HCT116 (cell line): ENCODE results near the gene BOC. TPM values are rescaled to one million over a fixed set of nuclear protein-coding genes. Genes with fewer than 3 reads are reported as not detected.

Experiments used
- ATAC-seq: fragments of 200-7000 bp; cut with Tn5 transposase; 2 replicates; pipeline ENCODE4 v1.9.1; 2020; ENCODE audit warnings: mild to moderate bottlenecking, moderate library complexity
- BruUV-seq: library from RNA; stranded (reverse); fragments of 400-500 nt; replicated peaks from 2 replicates; lab custom pipeline; 2021; lab: Mats Ljungman, UMichigan
- CTCF ChIA-PET: fragments of 300-600 bp; sonication (Branson Sonifier 250); formaldehyde crosslinking; loops from one replicate; lab custom pipeline; 2021; ENCODE audit warnings: antibody characterized with exemption; lab: Charles Lee
- POLR2A ChIA-PET: fragments of 300-600, 350-600 bp; sonication (Branson Sonifier 250); formaldehyde crosslinking; loops from one replicate; lab custom pipeline; 2021; ENCODE audit warnings: antibody characterized with exemption; lab: Charles Lee
- RAD21 ChIA-PET, 2 experiments: fragments of 300-600 bp; sonication (Branson Sonifier 250); formaldehyde crosslinking; loops; one replicate each; lab custom pipeline; 2023; ENCODE audit warnings: low total read pairs in 2 of 2; ENCODE audit not compliant: uncharacterized antibody in 2 of 2, unreplicated experiment in 2 of 2, low non-redundant PET in 1 of 2; lab: Charles Lee
- DNase-seq: peaks from one replicate; pipeline ENCODE4 v3.0.0-alpha.2; 2010; ENCODE audit warnings: low read depth, low spot score
- H2AFZ ChIP-seq: fragments of 200-600 bp; shearing (Covaris generic), sonication (generic); 2 replicates; pipeline ENCODE4 v1.6.1; 2017; ENCODE audit warnings: low read depth, mixed run types, mixed read lengths, antibody characterized with exemption, low read length; ENCODE audit not compliant: poor library complexity, severe bottlenecking
- H3K27ac ChIP-seq: 2 replicates; pipeline ENCODE4 v1.5.1; 2012; ENCODE audit warnings: low read depth, low read length
- H3K27me3 ChIP-seq: fragments of 200-600 bp; sonication (generic); 2 replicates; pipeline ENCODE4 v1.6.1; 2016; ENCODE audit warnings: mixed run types, low read length, mixed read lengths; ENCODE audit not compliant: insufficient read depth
- H3K36me3 ChIP-seq, 2 experiments: fragments of 200-500 bp in 1 of 2; fragments of 200-600 bp in 1 of 2; sonication (Bioruptor generic) in 1 of 2; sonication (generic) in 1 of 2; 2 replicates each; pipeline versions ENCODE4 v1.5.1 to v1.6.1; 2014 to 2016; ENCODE audit warnings: low read length in 2 of 2, inconsistent platforms in 1 of 2, mixed read lengths in 1 of 2, mixed run types in 1 of 2; ENCODE audit not compliant: insufficient read depth in 2 of 2, control insufficient read depth in 1 of 2
- H3K4me1 ChIP-seq, 2 experiments: fragments of 200-600 bp in 1 of 2; sonication (generic) in 1 of 2; 2 replicates each; pipeline versions ENCODE4 v1.5.1 to v1.6.1; 2012 to 2017; ENCODE audit warnings: low read length in 2 of 2, inconsistent platforms in 1 of 2, mild to moderate bottlenecking in 1 of 2, mixed read lengths in 1 of 2, mixed run types in 1 of 2, moderate library complexity in 1 of 2; ENCODE audit not compliant: insufficient read depth in 2 of 2, control insufficient read depth in 1 of 2
- H3K4me2 ChIP-seq: fragments of 200-600 bp; sonication (generic); 2 replicates; pipeline ENCODE4 v1.6.1; 2017; ENCODE audit warnings: mixed run types, low read length, mixed read lengths
- H3K4me3 ChIP-seq, 2 experiments: fragments of 200-600 bp in 1 of 2; sonication (generic) in 1 of 2; replicated peaks in 1 of 2; 2 replicates each; pipeline ENCODE4 v1.5.1; 2011 to 2016; ENCODE audit warnings: low read length in 2 of 2, control low read depth in 1 of 2, low read depth in 1 of 2, mild to moderate bottlenecking in 1 of 2, mixed read lengths in 1 of 2, mixed run types in 1 of 2
- H3K79me2 ChIP-seq: fragments of 200-600 bp; sonication (generic); 2 replicates; pipeline ENCODE4 v1.6.1; 2017; ENCODE audit warnings: mild to moderate bottlenecking, mixed run types, low read length, moderate library complexity, mixed read lengths; ENCODE audit not compliant: insufficient read depth
- H3K9ac ChIP-seq: fragments of 200-600 bp; sonication (generic); 2 replicates; pipeline ENCODE4 v1.6.1; 2016; ENCODE audit warnings: low read length, mixed read lengths
- H3K9me2 ChIP-seq: fragments of 200-600 bp; sonication (generic), shearing (Covaris generic); 2 replicates; pipeline ENCODE4 v1.6.1; 2017; ENCODE audit warnings: mixed run types, mild to moderate bottlenecking, moderate library complexity; ENCODE audit not compliant: insufficient read depth
- H3K9me3 ChIP-seq, 2 experiments: fragments of 200-500 bp in 1 of 2; fragments of 200-600 bp in 1 of 2; sonication (Bioruptor generic) in 1 of 2; sonication (generic) in 1 of 2; 2 replicates each; pipeline ENCODE4 v1.6.1; 2014 to 2017; ENCODE audit warnings: low read length in 2 of 2, mixed read lengths in 2 of 2, inconsistent platforms in 1 of 2, low read depth in 1 of 2, mild to moderate bottlenecking in 1 of 2, mixed run types in 1 of 2, moderate library complexity in 1 of 2; ENCODE audit not compliant: control insufficient read depth in 1 of 2, insufficient read depth in 1 of 2
- H4K20me1 ChIP-seq: fragments of 200-600 bp; sonication (generic), shearing (Covaris generic); 2 replicates; pipeline ENCODE4 v1.6.1; 2017; ENCODE audit warnings: mixed run types, mild to moderate bottlenecking, moderate library complexity; ENCODE audit not compliant: insufficient read depth
- CEBPB ChIP-seq: IDR thresholded peaks from 2 replicates; pipeline ENCODE4 v1.6.1; 2012; ENCODE audit warnings: low read depth
- EGR1 ChIP-seq: IDR thresholded peaks from 2 replicates; pipeline ENCODE4 v1.6.1; 2012; ENCODE audit warnings: low read depth
- EZH2phosphoT487 ChIP-seq: fragments of 200-600 bp; IDR thresholded peaks from 2 replicates; pipeline ENCODE4 v1.6.1; 2018; ENCODE audit warnings: antibody characterized with exemption, borderline replicate concordance
- FOSL1 ChIP-seq: IDR thresholded peaks from 2 replicates; pipeline ENCODE4 v1.6.1; 2012; ENCODE audit warnings: low read depth
- JUND ChIP-seq: IDR thresholded peaks from 2 replicates; pipeline ENCODE4 v1.6.1; 2012
- SIN3A ChIP-seq: IDR thresholded peaks from 2 replicates; pipeline ENCODE4 v1.6.1; 2012; ENCODE audit warnings: low read depth
- SP1 ChIP-seq: IDR thresholded peaks from 2 replicates; pipeline ENCODE4 v1.6.1; 2012; ENCODE audit warnings: low read depth
- SRF ChIP-seq: IDR thresholded peaks from 2 replicates; pipeline ENCODE4 v1.6.1; 2012; ENCODE audit warnings: low read depth
- ZBTB33 ChIP-seq: IDR thresholded peaks from 2 replicates; pipeline ENCODE4 v1.6.1; 2011; ENCODE audit warnings: mild to moderate bottlenecking, low read length, moderate library complexity; ENCODE audit not compliant: insufficient replicate concordance; ENCODE audit errors: extremely low read depth
- ZFX ChIP-seq: fragments of 450-650 bp; IDR thresholded peaks from 2 replicates; pipeline ENCODE4 v1.6.1; 2017
- ZNF274 ChIP-seq: fragments of 200-500 bp; sonication (Bioruptor generic); IDR thresholded peaks from 2 replicates; pipeline ENCODE4 v1.6.1; 2014; ENCODE audit warnings: mild to moderate bottlenecking, low read depth, low read length, inconsistent platforms
- intact Hi-C: fragments of 100-400 bp; cut with micrococcal nuclease; formaldehyde crosslinking; loops from 2 replicates; pipeline ENCODE4 v1.10.0; 2022
- total RNA-seq: library from RNA; stranded (reverse); gene quantifications from one replicate; pipeline ENCODE4 v1.2.1, GENCODE V29; 2021; ENCODE audit not compliant: unreplicated experiment

BOC gene
- total RNA-seq, 1 experiment from 2014 or later, result 3.3 TPM

- no TSS peak for BruUV-seq
- H3K36me3 ChIP-seq, result no peaks in the 10 kb centered on the region
- ChIA-PET POLR2A (no interaction called here), RAD21 (no interaction called here), CTCF (no interaction called here)
- H3K4me2 ChIP-seq, result no peak overlapping the region
- H3K9me3 ChIP-seq, result peaks cover 0 to 8% of the 10 kb centered on the region in 2 experiments; a peak in 1 of 4 replicates
- no peaks in the 10 kb centered on the region for H4K20me1 ChIP-seq
- no peak for DNase-seq
- intact Hi-C loops, result no loop called here
- no peak overlapping the region for H2AFZ ChIP-seq
- ATAC-seq, result no peak
- H3K9me2 ChIP-seq, result no peaks in the 10 kb centered on the region
- no peaks in the 10 kb centered on the region for H3K4me1 ChIP-seq
- TF ChIP-seq ZBTB33 (no peak), CEBPB (no peak), SIN3A (no peak), SP1 (no peak), SRF (no peak), ZFX (no peak), JUND (no peak), ZNF274 (no peak), EGR1 (no peak), EZH2phosphoT487 (no peak), FOSL1 (no peak)
- no peak overlapping the region for H3K27ac ChIP-seq
- H3K79me2 ChIP-seq, result no peaks in the 10 kb centered on the region
- H3K27me3 ChIP-seq, result no peaks in the 10 kb centered on the region
- H3K9ac ChIP-seq, result no peak overlapping the region
- no peak overlapping the region for H3K4me3 ChIP-seq
These were observed 99.6 kb downstream of the BOC start for GRCh38 chr3:113310960-113311359.
